Sigmoid colon (tissue), 7 donors: ENCODE measurements around the gene SULT1A2. TPM values are rescaled to one million over a fixed set of nuclear protein-coding genes. Genes with fewer than 3 reads are reported as not detected.
"Not testable (repeated sequence)": the region's sequence is repeated elsewhere in the genome, so short reads cannot be mapped to it uniquely, and the experiment has no call there.

Experiments
- DNase-seq: peaks from one replicate; pipeline ENCODE4 v3.0.0-alpha.2; 2019
- H3K27ac ChIP-seq, 4 donors: fragments of 200-600 bp; sonication (generic); one replicate each; pipeline ENCODE4 v1.5.1; 2016 to 2019; ENCODE audit warnings: mild to moderate bottlenecking in 1 of 4
- H3K27me3 ChIP-seq, 3 donors: fragments of 200-600 bp; sonication (generic); one replicate each; pipeline ENCODE4 v1.5.1; 2019; ENCODE audit warnings: mild to moderate bottlenecking in 1 of 3
- H3K36me3 ChIP-seq, 4 donors: fragments of 200-600 bp; sonication (generic); one replicate each; pipeline ENCODE4 v1.5.1; 2016 to 2019
- H3K4me1 ChIP-seq, 4 donors: fragments of 200-600 bp; sonication (generic); one replicate each; pipeline ENCODE4 v1.5.1; 2017 to 2019
- H3K4me3 ChIP-seq, 4 donors: fragments of 200-600 bp; sonication (generic); one replicate each; pipeline ENCODE4 v1.5.1; 2017 to 2019; ENCODE audit warnings: mild to moderate bottlenecking in 2 of 4, moderate library complexity in 1 of 4
- H3K9me3 ChIP-seq, 4 donors: fragments of 200-600 bp in 3 of 4; sonication (generic) in 3 of 4; one replicate each; pipeline versions ENCODE4 v1.5.1 to v1.6.1; 2013 to 2019
- EP300 ChIP-seq, 4 donors: sonication (generic); formaldehyde crosslinking; IDR thresholded peaks; one replicate each; pipeline ENCODE4 v1.6.1; 2017; ENCODE audit warnings: antibody characterized with exemption in 4 of 4
- POLR2A ChIP-seq, 2 donors: fragments of 450-650 bp; IDR thresholded peaks; one replicate each; pipeline ENCODE4 v1.6.1; 2016; ENCODE audit warnings: antibody characterized with exemption in 2 of 2, mild to moderate bottlenecking in 2 of 2, moderate library complexity in 2 of 2
- POLR2AphosphoS5 ChIP-seq, 4 donors: sonication (generic); formaldehyde crosslinking; IDR thresholded peaks; one replicate each; pipeline ENCODE4 v1.6.1; 2017; ENCODE audit warnings: antibody characterized with exemption in 4 of 4
- WGBS, 2 donors: extraction: QIAGEN DNeasy Blood & Tissue Kit; methylation state at CpG; one replicate each; pipeline ENCODE4 v1.1.7; 2013; 5-methylcytosine and 5-hydroxymethylcytosine counted together
- intact Hi-C: fragments of 100-400 bp; cut with DNase I; formaldehyde crosslinking; loops from one replicate; pipeline ENCODE4 v1.15.1; 2023
- polyA plus RNA-seq, 3 donors: library from polyadenylated mRNA; stranded (reverse); fragments of 200-250 nt; gene quantifications; one replicate each; pipeline ENCODE4 v1.2.3, GENCODE V29; 2013
- total RNA-seq, 4 donors: library from RNA; depleted of rRNA; stranded (reverse); fragments of >200 nt; gene quantifications; one replicate each; pipeline ENCODE4 v1.1.0, GENCODE V29; 2016
- TF ChIP-seq, protein P1 (sequence below), 4 experiments: fragments of 450-650 bp in 3 of 4; fragments of 200-600 bp in 1 of 4; IDR thresholded peaks; one replicate each; pipeline ENCODE4 v1.5.1; 2016 to 2019; ENCODE audit warnings: antibody characterized with exemption in 4 of 4, mild to moderate bottlenecking in 3 of 4, moderate library complexity in 2 of 4
- donor health status: healthy with polysubstance abuse.
- donor health status: Bipolar disorder and iron deficiency.
- donor health status: healthy.

The SULT1A2 gene
- total and polyA plus RNA-seq, 7 donors: 0.71 to 101 (median 20.4) TPM; not detected in 2

DNA sequence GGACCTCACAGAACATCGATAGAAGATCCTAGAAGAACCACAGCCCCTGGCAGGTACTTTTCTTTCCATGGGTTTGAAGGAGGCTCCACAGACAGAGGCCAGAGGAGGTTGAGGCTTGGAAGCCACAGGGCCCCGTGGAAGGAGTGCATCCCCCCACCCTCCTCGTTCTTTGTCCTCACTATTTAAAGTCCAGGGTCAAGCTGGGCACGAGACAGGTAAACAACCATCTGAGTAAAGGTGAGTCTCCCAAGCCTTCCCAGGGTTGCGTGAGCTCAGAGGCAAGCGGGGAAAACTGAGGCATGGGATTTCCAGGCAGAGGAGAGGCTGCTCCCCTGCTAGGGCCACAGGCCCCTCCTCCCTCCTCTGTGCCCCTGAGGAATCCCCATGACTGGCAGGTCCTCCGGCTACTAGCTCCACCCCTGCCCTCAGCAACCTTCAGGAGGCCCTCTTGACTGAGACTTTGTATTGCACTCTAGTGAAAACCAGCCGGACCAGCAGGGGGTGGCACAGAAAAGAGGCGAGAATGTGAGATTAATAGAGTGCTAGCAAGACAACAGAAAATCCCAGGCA, 927 bp upstream of the SULT1A2 start:
- H3K4me1 ChIP-seq: peaks cover 0 to 6% (median 2%) of the 10 kb centered on the region in 4 donors
- no peaks in the 10 kb centered on the region for H3K36me3 ChIP-seq
- intact Hi-C loops: no loop called here
- H3K9me3 ChIP-seq: no peaks in the 10 kb centered on the region
- WGBS, 2 donors: 62 to 75% methylated on average over 9 of the region's 9 CpGs
- DNase-seq: no peak
- TF ChIP-seq EP300 (IDR thresholded peaks at IDR 0.05) (no peak), POLR2AphosphoS5 (IDR thresholded peaks at IDR 0.05) (no peak), POLR2A (IDR thresholded peaks at IDR 0.05) (no peak)
- TF ChIP-seq, protein P1, sequence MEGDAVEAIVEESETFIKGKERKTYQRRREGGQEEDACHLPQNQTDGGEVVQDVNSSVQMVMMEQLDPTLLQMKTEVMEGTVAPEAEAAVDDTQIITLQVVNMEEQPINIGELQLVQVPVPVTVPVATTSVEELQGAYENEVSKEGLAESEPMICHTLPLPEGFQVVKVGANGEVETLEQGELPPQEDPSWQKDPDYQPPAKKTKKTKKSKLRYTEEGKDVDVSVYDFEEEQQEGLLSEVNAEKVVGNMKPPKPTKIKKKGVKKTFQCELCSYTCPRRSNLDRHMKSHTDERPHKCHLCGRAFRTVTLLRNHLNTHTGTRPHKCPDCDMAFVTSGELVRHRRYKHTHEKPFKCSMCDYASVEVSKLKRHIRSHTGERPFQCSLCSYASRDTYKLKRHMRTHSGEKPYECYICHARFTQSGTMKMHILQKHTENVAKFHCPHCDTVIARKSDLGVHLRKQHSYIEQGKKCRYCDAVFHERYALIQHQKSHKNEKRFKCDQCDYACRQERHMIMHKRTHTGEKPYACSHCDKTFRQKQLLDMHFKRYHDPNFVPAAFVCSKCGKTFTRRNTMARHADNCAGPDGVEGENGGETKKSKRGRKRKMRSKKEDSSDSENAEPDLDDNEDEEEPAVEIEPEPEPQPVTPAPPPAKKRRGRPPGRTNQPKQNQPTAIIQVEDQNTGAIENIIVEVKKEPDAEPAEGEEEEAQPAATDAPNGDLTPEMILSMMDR (IDR thresholded peaks at IDR 0.05): no peak
- H3K4me3 ChIP-seq: no peak overlapping the region
- H3K27me3 ChIP-seq: no peaks in the 10 kb centered on the region
- no peak overlapping the region for H3K27ac ChIP-seq

DNA sequence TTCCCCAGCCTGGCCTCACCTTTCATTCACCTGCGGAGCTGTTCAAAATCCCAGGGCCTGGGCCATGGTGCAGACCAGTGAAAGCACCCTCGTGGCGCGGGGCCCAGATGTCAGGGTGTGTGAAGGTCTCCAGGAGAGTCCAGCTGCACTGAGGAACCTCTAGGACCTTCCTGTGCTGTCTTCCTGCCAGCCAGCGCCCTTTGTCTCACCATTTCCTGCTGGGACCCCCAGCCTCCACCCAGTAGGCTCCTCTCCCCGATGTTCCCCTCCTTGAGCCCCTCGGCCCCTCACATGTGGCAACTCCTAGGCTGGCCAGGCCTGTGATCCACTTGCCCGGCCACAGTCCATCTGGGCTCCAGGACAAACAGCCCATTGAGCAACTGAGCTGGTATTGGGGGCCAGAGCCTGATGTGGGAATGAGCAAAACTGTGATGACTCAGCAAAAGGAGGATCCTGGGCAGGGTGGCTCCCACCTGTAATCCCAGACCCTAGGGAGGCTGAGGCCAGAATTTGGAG, 677 bp downstream of the SULT1A2 start:
- no peaks in the 10 kb centered on the region for H3K9me3 ChIP-seq
- no peak overlapping the region for H3K4me3 ChIP-seq
- H3K4me1 ChIP-seq: peaks cover 0 to 6% (median 2%) of the 10 kb centered on the region in 4 donors
- no peaks in the 10 kb centered on the region for H3K27me3 ChIP-seq
- 79 to 82% methylated on average over 8 of the region's 8 CpGs for WGBS, 2 donors
- no peak for DNase-seq
- peaks cover 0 to 6% (median 2%) of the 10 kb centered on the region in 4 donors for H3K36me3 ChIP-seq
- no peak overlapping the region for H3K27ac ChIP-seq
- intact Hi-C loops: no loop called here
- TF ChIP-seq EP300 (IDR thresholded peaks at IDR 0.05) (no peak), POLR2A (IDR thresholded peaks at IDR 0.05) (no peak), POLR2AphosphoS5 (IDR thresholded peaks at IDR 0.05) (no peak)
- TF ChIP-seq, protein P1 (IDR thresholded peaks at IDR 0.05): no peak

DNA sequence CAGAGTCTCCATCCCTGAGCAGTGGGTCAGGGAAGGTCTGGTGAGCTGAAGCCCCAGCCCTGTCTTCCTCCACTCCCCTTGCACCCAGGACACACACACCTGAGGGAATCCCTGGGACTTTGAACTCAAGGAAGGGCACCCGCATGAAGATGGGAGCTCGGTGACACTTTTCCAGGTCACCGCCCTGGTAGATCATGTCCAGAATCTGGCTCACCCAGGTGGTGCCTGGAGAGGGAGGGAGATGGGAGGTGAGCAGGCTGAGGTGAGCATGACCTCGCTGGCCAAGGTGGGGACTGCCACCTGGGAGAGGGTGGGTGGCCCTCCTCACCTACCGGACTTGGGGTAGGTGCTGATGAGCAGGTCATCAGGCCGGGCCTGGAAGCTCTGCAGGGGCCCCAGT, 1.4 kb downstream of the SULT1A2 start:
- H3K4me1 ChIP-seq, H3K27me3 ChIP-seq, intact Hi-C loops, H3K4me3 ChIP-seq, H3K9me3 ChIP-seq, DNase-seq, H3K27ac ChIP-seq: not testable (repeated sequence)
- WGBS, 2 donors: 79 to 93% methylated on average over 6 of the region's 6 CpGs
- H3K36me3 ChIP-seq: peaks cover 0 to 13% (median 9%) of the 10 kb centered on the region in 4 donors

DNA sequence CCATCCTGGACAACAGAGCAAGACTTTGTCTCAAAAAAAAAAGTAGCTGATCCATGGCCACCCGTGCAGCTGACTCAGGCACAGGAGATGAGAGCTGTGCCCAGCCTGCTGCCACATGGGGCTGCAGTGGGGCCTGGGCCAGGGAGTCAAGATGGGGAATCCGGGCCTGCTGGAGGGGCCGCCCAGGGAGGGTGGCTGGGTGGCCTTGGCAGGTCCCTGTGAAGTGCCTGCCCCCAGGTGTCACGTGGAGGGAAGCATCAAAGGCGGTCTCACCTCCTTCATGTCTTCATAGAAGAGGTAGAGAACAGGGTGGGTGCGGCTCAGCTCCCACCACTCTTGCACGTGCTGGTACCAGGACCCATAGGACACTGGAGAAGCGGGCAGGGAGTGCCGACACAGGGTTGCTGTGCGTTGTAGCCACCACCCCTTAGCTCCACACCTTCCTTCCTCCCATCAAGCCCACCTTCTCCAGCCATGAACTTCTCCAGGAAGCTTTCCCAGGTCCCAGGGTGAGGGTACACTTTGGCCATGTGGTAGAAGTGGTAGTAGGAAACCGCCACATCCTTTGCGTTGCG, 3.8 kb downstream of the SULT1A2 start:
- peaks cover 8 to 37% (median 26%) of the 10 kb centered on the region in 4 donors for H3K36me3 ChIP-seq
- WGBS, 2 donors: 90 to 92% methylated on average over 13 of the region's 13 CpGs
- no peak overlapping the region for H3K4me3 ChIP-seq
- H3K4me1 ChIP-seq: peaks cover 0 to 6% (median 2%) of the 10 kb centered on the region in 4 donors
- intact Hi-C loops: no loop called here
- DNase-seq: no peak
- H3K9me3 ChIP-seq: no peaks in the 10 kb centered on the region
- H3K27ac ChIP-seq: no peak overlapping the region
- no peak for TF ChIP-seq EP300 (IDR thresholded peaks at IDR 0.05)
- no peak for TF ChIP-seq POLR2AphosphoS5 (IDR thresholded peaks at IDR 0.05)
- TF ChIP-seq, protein P1 (IDR thresholded peaks at IDR 0.05): no peak
- TF ChIP-seq POLR2A (IDR thresholded peaks at IDR 0.05): no peak
- H3K27me3 ChIP-seq: no peaks in the 10 kb centered on the region

DNA sequence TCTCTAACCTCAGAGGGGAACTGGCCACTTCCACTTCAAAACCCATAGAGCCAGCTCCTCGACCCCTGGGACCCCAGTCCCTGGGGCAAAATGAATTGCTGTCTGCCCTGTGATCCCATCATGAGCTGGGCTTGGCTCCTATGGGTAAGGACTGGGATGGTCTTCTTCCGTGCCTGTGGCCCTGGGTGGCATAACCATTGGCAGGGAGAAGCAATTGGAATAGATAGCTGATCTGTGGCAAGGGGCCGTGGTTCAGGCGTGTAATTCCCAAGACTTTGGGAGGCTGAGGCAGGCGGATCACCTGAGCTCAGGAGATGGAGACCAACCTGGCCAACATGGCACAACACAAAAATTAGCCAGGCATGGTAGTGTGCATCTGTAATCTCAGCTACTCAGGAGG, 4.3 kb downstream of the SULT1A2 start:
- no peak for DNase-seq
- 94 to 96% methylated on average over 5 of the region's 5 CpGs for WGBS, 2 donors
- Histone ChIP-seq H3K9me3 (no peaks in the 10 kb centered on the region), H3K27ac (no peak overlapping the region), H3K4me3 (no peak overlapping the region), H3K4me1 (peaks cover 0 to 6% (median 2%) of the 10 kb centered on the region in 4 donors), H3K36me3 (peaks cover 8 to 43% (median 28%) of the 10 kb centered on the region in 4 donors), H3K27me3 (no peaks in the 10 kb centered on the region)
- intact Hi-C loops: no loop called here
- TF ChIP-seq, protein P1 (IDR thresholded peaks at IDR 0.05): no peak
- TF ChIP-seq POLR2AphosphoS5 (IDR thresholded peaks at IDR 0.05) (no peak), POLR2A (IDR thresholded peaks at IDR 0.05) (no peak), EP300 (IDR thresholded peaks at IDR 0.05) (no peak)
